HEK293 (cell line): ENCODE results near the gene TMC6.
"Not testable (repeated sequence)": the region's sequence is repeated elsewhere in the genome, so short reads cannot be mapped to it uniquely, and the experiment has no call there.

Experiments
- CTCF ChIA-PET: fragments of 350-600 bp; formaldehyde crosslinking; extraction: SDS; loops from one replicate; lab custom pipeline; 2021; ENCODE audit warnings: antibody characterized with exemption; lab: Yijun Ruan, JAX
- POLR2A ChIA-PET: fragments of 300-600 bp; formaldehyde crosslinking; extraction: SDS; loops from one replicate; lab custom pipeline; 2020; ENCODE audit warnings: antibody characterized with exemption, inconsistent platforms; lab: Yijun Ruan, JAX
- H3K27ac ChIP-seq: fragments of 200-500 bp; sonication (Bioruptor generic); 2 replicates; pipeline ENCODE4 v1.5.1; 2014; ENCODE audit warnings: low read depth, low read length, control low read depth, inconsistent platforms; ENCODE audit errors: extremely low read depth
- H3K36me3 ChIP-seq, 2 experiments: fragments of 200-500 bp in 1 of 2; sonication (Bioruptor generic) in 1 of 2; 1 replicate in 1 of 2; 2 replicates in 1 of 2; pipeline ENCODE4 v1.5.1; 2014 to 2017; ENCODE audit warnings: inconsistent platforms in 2 of 2, low read length in 2 of 2; ENCODE audit not compliant: control insufficient read depth in 2 of 2, insufficient read depth in 1 of 2
- H3K4me1 ChIP-seq: fragments of 200-500 bp; sonication (Bioruptor generic); 2 replicates; pipeline ENCODE4 v1.5.1; 2014; ENCODE audit warnings: mild to moderate bottlenecking, low read length, inconsistent platforms; ENCODE audit not compliant: control insufficient read depth, insufficient read depth
- H3K4me3 ChIP-seq: 2 replicates; pipeline ENCODE4 v1.5.1; 2011; ENCODE audit warnings: low read depth, mild to moderate bottlenecking, control low read depth, low read length, moderate library complexity
- H3K9me3 ChIP-seq: fragments of 200-500 bp; sonication (Bioruptor generic); 2 replicates; pipeline ENCODE4 v1.5.1; 2014; ENCODE audit warnings: low read depth, low read length, inconsistent platforms; ENCODE audit not compliant: control insufficient read depth, insufficient read depth
- GFI1B ChIP-seq: fragments of 450-650 bp; formaldehyde crosslinking; IDR thresholded peaks from 2 replicates; pipeline ENCODE4 v1.5.1; 2016; ENCODE audit warnings: missing biosample characterization, missing genetic modification characterization
- GLIS2 ChIP-seq: fragments of 450-650 bp; formaldehyde crosslinking; IDR thresholded peaks from 2 replicates; pipeline ENCODE4 v1.5.1; 2016; ENCODE audit warnings: missing biosample characterization, missing genetic modification characterization
- HOXC10 ChIP-seq: sonication (generic); formaldehyde crosslinking; IDR thresholded peaks from 2 replicates; pipeline ENCODE4 v1.8.1; 2023; ENCODE audit warnings: mild to moderate bottlenecking, missing genetic modification reagents
- KLF8 ChIP-seq: fragments of 450-650 bp; formaldehyde crosslinking; IDR thresholded peaks from 2 replicates; pipeline ENCODE4 v1.5.1; 2016; ENCODE audit warnings: missing biosample characterization, missing genetic modification characterization
- SCRT2 ChIP-seq: fragments of 450-650 bp; formaldehyde crosslinking; IDR thresholded peaks from 2 replicates; pipeline ENCODE4 v1.5.1; 2016; ENCODE audit warnings: missing biosample characterization, missing genetic modification characterization
- ZBTB17 ChIP-seq: fragments of 450-650 bp; formaldehyde crosslinking; IDR thresholded peaks from 2 replicates; pipeline ENCODE4 v1.5.1; 2016; ENCODE audit warnings: missing biosample characterization, missing genetic modification characterization
- ZNF239 ChIP-seq: fragments of 450-650 bp; formaldehyde crosslinking; IDR thresholded peaks from 2 replicates; pipeline ENCODE4 v1.5.1; 2016; ENCODE audit warnings: missing biosample characterization, missing genetic modification characterization
- ZNF341 ChIP-seq: fragments of 450-650 bp; formaldehyde crosslinking; IDR thresholded peaks from 2 replicates; pipeline ENCODE4; 2016; ENCODE audit warnings: low read depth, missing biosample characterization, missing genetic modification characterization
- ZNF416 ChIP-seq: fragments of 450-650 bp; formaldehyde crosslinking; IDR thresholded peaks from 2 replicates; pipeline ENCODE4 v1.5.1; 2016; ENCODE audit warnings: missing biosample characterization, missing genetic modification characterization
- ZNF76 ChIP-seq: fragments of 450-650 bp; formaldehyde crosslinking; IDR thresholded peaks from 2 replicates; pipeline ENCODE4; 2016; ENCODE audit warnings: low read depth, missing biosample characterization, missing genetic modification characterization, borderline replicate concordance
- ZNF843 ChIP-seq: fragments of 450-650 bp; formaldehyde crosslinking; IDR thresholded peaks from 2 replicates; pipeline ENCODE4 v1.5.1; 2016; ENCODE audit warnings: missing biosample characterization, missing genetic modification characterization
- TF ChIP-seq, protein P1 (sequence below): fragments of 450-650 bp; formaldehyde crosslinking; IDR thresholded peaks from 2 replicates; pipeline ENCODE4 v1.5.1; 2016; ENCODE audit warnings: missing biosample characterization, missing genetic modification characterization
- TF ChIP-seq, protein P2 (sequence below): fragments of 450-650 bp; formaldehyde crosslinking; IDR thresholded peaks from 2 replicates; pipeline ENCODE4 v1.5.1; 2016; ENCODE audit warnings: missing biosample characterization, missing genetic modification characterization
- TF ChIP-seq, protein P3 (sequence below): fragments of 450-650 bp; formaldehyde crosslinking; IDR thresholded peaks from 2 replicates; pipeline ENCODE4 v1.5.1; 2016; ENCODE audit warnings: missing biosample characterization, missing genetic modification characterization
- TF ChIP-seq, protein P4 (sequence below): fragments of 450-650 bp; formaldehyde crosslinking; IDR thresholded peaks from 2 replicates; pipeline ENCODE4 v1.5.1; 2016; ENCODE audit warnings: missing biosample characterization, missing genetic modification characterization

TMC6 gene

DNA sequence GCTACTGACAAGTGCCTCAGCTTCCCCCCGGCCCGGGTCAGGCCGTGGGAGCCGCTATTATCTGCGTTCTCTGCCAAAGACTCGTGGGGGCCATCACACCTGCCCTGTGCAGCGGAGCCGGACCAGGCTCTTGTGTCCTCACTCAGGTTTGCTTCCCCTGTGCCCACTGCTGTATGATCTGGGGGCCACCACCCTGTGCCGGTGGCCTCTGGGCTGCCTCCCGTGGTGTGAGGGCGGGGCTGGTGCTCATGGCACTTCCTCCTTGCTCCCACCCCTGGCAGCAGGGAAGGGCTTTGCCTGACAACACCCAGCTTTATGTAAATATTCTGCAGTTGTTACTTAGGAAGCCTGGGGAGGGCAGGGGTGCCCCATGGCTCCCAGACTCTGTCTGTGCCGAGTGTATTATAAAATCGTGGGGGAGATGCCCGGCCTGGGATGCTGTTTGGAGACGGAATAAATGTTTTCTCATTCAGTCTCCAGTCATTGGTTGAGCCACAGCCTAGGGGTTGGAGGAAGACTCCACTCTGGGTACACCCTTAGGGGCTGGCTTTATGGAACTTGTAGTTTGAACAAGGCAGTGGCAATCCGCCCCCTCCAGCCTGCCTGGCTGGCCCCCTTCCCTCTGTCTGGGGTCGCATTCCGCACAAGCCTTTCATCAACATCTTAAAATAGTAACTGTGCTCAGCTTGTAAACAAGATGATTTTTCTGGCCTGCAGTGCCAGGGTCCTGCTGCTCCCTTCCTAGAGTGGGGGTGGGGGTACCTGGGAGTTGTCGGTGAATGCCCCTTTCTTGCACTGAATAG, 43.9 kb upstream of the TMC6 start (continued):
- TF ChIP-seq GFI1B (tag by site-specific recombination) (no peak), ZNF341 (tag by site-specific recombination) (peak; percentile 70), ZNF843 (tag by site-specific recombination) (no peak), ZBTB17 (tag by site-specific recombination) (peak; percentile 69), ZNF239 (tag by site-specific recombination) (no peak), ZNF416 (tag by site-specific recombination) (no peak), GLIS2 (tag by site-specific recombination) (peak; percentile 67), ZNF76 (no peak), SCRT2 (tag by site-specific recombination) (peak; percentile 46; the same call in 1 of the 2 replicates), KLF8 (tag by site-specific recombination) (peak; percentile 16; the same call in 1 of the 2 replicates)
- TF ChIP-seq, protein P1, sequence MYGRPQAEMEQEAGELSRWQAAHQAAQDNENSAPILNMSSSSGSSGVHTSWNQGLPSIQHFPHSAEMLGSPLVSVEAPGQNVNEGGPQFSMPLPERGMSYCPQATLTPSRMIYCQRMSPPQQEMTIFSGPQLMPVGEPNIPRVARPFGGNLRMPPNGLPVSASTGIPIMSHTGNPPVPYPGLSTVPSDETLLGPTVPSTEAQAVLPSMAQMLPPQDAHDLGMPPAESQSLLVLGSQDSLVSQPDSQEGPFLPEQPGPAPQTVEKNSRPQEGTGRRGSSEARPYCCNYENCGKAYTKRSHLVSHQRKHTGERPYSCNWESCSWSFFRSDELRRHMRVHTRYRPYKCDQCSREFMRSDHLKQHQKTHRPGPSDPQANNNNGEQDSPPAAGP (tag by site-specific recombination) = peak; percentile 54; the same call in 1 of the 2 replicates
- TF ChIP-seq, protein P2, sequence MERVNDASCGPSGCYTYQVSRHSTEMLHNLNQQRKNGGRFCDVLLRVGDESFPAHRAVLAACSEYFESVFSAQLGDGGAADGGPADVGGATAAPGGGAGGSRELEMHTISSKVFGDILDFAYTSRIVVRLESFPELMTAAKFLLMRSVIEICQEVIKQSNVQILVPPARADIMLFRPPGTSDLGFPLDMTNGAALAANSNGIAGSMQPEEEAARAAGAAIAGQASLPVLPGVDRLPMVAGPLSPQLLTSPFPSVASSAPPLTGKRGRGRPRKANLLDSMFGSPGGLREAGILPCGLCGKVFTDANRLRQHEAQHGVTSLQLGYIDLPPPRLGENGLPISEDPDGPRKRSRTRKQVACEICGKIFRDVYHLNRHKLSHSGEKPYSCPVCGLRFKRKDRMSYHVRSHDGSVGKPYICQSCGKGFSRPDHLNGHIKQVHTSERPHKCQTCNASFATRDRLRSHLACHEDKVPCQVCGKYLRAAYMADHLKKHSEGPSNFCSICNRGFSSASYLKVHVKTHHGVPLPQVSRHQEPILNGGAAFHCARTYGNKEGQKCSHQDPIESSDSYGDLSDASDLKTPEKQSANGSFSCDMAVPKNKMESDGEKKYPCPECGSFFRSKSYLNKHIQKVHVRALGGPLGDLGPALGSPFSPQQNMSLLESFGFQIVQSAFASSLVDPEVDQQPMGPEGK (tag by site-specific recombination) = peak; percentile 51

DNA sequence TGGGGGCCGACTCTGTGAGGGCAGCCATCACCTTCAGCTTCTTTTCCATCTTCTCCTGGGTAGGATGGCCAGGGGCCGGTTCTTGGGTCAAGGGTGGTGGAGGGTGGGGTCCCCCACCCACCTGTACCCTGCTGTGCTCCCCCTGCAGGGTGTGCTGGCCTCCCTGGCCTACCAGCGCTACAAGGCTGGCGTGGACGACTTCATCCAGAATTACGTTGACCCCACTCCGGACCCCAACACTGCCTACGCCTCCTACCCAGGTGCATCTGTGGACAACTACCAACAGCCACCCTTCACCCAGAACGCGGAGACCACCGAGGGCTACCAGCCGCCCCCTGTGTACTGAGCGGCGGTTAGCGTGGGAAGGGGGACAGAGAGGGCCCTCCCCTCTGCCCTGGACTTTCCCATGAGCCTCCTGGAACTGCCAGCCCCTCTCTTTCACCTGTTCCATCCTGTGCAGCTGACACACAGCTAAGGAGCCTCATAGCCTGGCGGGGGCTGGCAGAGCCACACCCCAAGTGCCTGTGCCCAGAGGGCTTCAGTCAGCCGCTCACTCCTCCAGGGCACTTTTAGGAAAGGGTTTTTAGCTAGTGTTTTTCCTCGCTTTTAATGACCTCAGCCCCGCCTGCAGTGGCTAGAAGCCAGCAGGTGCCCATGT, 43.2 kb upstream of the TMC6 start:
- TF ChIP-seq HOXC10 (CRISPR knock-in tag) = 0 out of 2 replicates have a peak, but pooled peaks have one; percentile 59
- TF ChIP-seq, protein P3, sequence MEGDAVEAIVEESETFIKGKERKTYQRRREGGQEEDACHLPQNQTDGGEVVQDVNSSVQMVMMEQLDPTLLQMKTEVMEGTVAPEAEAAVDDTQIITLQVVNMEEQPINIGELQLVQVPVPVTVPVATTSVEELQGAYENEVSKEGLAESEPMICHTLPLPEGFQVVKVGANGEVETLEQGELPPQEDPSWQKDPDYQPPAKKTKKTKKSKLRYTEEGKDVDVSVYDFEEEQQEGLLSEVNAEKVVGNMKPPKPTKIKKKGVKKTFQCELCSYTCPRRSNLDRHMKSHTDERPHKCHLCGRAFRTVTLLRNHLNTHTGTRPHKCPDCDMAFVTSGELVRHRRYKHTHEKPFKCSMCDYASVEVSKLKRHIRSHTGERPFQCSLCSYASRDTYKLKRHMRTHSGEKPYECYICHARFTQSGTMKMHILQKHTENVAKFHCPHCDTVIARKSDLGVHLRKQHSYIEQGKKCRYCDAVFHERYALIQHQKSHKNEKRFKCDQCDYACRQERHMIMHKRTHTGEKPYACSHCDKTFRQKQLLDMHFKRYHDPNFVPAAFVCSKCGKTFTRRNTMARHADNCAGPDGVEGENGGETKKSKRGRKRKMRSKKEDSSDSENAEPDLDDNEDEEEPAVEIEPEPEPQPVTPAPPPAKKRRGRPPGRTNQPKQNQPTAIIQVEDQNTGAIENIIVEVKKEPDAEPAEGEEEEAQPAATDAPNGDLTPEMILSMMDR (tag by site-specific recombination) = 0 out of 2 replicates have a peak, but pooled peaks have one; percentile 12
- TF ChIP-seq KLF8 (tag by site-specific recombination) = peak; percentile 59
- TF ChIP-seq, protein P4, sequence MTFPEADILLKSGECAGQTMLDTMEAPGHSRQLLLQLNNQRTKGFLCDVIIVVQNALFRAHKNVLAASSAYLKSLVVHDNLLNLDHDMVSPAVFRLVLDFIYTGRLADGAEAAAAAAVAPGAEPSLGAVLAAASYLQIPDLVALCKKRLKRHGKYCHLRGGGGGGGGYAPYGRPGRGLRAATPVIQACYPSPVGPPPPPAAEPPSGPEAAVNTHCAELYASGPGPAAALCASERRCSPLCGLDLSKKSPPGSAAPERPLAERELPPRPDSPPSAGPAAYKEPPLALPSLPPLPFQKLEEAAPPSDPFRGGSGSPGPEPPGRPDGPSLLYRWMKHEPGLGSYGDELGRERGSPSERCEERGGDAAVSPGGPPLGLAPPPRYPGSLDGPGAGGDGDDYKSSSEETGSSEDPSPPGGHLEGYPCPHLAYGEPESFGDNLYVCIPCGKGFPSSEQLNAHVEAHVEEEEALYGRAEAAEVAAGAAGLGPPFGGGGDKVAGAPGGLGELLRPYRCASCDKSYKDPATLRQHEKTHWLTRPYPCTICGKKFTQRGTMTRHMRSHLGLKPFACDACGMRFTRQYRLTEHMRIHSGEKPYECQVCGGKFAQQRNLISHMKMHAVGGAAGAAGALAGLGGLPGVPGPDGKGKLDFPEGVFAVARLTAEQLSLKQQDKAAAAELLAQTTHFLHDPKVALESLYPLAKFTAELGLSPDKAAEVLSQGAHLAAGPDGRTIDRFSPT = 0 out of 2 replicates have a peak, but pooled peaks have one; percentile 24
- TF ChIP-seq GLIS2 (tag by site-specific recombination) = peak; percentile 29
- ChIA-PET CTCF (interaction anchor here (0.6 to 8.1 kb wide), 7 partner anchors 15 to 494 kb away, joined by 3 to 94 read pairs (median 5); partner anchors contain the start of genes AFMID and TK1), POLR2A (interaction anchor here (0.8 to 4.6 kb wide), 8 partner anchors 10 to 32 kb away, joined by 3 to 47 read pairs (median 6); partner anchors contain the start of genes AFMID and TK1)
- peaks cover 6 to 63% of the 10 kb centered on the region in 2 experiments; a peak in 2 of 3 replicates for H3K36me3 ChIP-seq
- not testable (repeated sequence) for H3K9me3 ChIP-seq, H3K4me1 ChIP-seq, H3K4me3 ChIP-seq, H3K27ac ChIP-seq
